ENCODE results near the gene COL26A1. TPM values are rescaled to one million over a fixed set of nuclear protein-coding genes. Genes with fewer than 3 reads are reported as not detected.
"Not testable (repeated sequence)": the region's sequence is repeated elsewhere in the genome, so short reads cannot be mapped to it uniquely, and the experiment has no call there.

COL26A1 gene
- total RNA-seq, 1 donor from 2014 or later: 0.58 TPM

- H3K9me3 ChIP-seq: no peaks in the 10 kb centered on the region
- TF ChIP-seq, protein P1, sequence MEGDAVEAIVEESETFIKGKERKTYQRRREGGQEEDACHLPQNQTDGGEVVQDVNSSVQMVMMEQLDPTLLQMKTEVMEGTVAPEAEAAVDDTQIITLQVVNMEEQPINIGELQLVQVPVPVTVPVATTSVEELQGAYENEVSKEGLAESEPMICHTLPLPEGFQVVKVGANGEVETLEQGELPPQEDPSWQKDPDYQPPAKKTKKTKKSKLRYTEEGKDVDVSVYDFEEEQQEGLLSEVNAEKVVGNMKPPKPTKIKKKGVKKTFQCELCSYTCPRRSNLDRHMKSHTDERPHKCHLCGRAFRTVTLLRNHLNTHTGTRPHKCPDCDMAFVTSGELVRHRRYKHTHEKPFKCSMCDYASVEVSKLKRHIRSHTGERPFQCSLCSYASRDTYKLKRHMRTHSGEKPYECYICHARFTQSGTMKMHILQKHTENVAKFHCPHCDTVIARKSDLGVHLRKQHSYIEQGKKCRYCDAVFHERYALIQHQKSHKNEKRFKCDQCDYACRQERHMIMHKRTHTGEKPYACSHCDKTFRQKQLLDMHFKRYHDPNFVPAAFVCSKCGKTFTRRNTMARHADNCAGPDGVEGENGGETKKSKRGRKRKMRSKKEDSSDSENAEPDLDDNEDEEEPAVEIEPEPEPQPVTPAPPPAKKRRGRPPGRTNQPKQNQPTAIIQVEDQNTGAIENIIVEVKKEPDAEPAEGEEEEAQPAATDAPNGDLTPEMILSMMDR (IDR thresholded peaks at IDR 0.05): no peak
- intact Hi-C loops (cut with DNase I): no loop called here
- H3K36me3 ChIP-seq: no peaks in the 10 kb centered on the region
- no peaks in the 10 kb centered on the region for H3K4me1 ChIP-seq
- ATAC-seq: no peak
- H3K27me3 ChIP-seq: no peaks in the 10 kb centered on the region
- no peak overlapping the region for H3K27ac ChIP-seq
- DNase-seq: no peak
- H3K4me3 ChIP-seq: no peak overlapping the region
Observed at GRCh38 chr7:101486433-101487104, 123.9 kb downstream of the COL26A1 start.

DNA sequence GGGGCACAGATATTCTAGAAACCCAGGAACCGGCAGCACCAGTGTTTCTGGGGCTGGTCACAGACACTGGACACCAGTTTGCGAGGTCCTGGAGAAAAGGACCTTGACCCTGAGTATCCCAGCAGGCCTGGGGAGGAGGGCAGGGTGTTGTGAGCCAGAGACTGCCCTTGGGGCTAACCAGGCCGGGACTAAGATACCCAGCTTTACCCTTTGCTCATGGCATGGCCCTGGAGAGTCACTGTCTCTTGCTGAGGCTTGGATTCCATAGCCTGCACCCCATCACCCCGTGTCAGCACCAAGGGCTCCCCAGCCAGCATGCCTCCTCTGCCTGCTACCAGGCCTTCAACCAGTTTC, 124.4 kb downstream of the COL26A1 start:
- no peak for DNase-seq
- TF ChIP-seq, protein P1 (IDR thresholded peaks at IDR 0.05): no peak
- Histone ChIP-seq H3K27ac (no peak overlapping the region), H3K27me3 (no peaks in the 10 kb centered on the region), H3K4me1 (no peaks in the 10 kb centered on the region), H3K9me3 (no peaks in the 10 kb centered on the region), H3K36me3 (no peaks in the 10 kb centered on the region), H3K4me3 (no peak overlapping the region)
- ATAC-seq: no peak
- intact Hi-C loops (cut with DNase I): no loop called here

DNA sequence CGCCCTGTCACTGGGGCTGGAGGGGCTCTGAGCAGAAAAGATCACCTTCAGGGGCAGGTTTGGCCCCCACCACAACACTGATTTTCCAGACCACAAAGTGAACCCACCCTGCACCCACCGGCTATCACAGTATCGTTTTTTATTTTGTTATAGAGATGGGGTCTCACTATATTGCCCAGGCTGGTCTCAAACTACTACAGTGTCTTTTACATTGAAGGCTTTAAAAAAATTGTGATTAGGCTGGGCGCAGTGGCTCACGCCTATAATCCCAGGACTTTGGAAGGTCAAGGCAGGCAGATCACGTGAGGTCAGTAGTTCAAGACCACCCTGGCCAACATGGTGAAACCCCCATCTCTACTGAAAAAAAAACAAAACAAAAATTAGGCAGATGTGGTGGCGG, 125.1 kb downstream of the COL26A1 start:
- ATAC-seq (no peak), DNase-seq (no peak)
- H3K4me1 ChIP-seq: no peaks in the 10 kb centered on the region
- no peaks in the 10 kb centered on the region for H3K27me3 ChIP-seq
- H3K27ac ChIP-seq: no peak overlapping the region
- intact Hi-C loops (cut with DNase I): no loop called here
- H3K9me3 ChIP-seq: no peaks in the 10 kb centered on the region
- no peaks in the 10 kb centered on the region for H3K36me3 ChIP-seq
- H3K4me3 ChIP-seq: no peak overlapping the region
- TF ChIP-seq, protein P1 (IDR thresholded peaks at IDR 0.05): no peak

GRCh38 chr7:101488826-101489572, 126.3 kb downstream of the COL26A1 start:
- DNase-seq: no peak
- TF ChIP-seq, protein P1 (IDR thresholded peaks at IDR 0.05): no peak

GRCh38 chr7:101490439-101490838, 127.8 kb downstream of the COL26A1 start:
- H3K4me3 ChIP-seq; H3K4me1 ChIP-seq; H3K27ac ChIP-seq; intact Hi-C loops (cut with DNase I); ATAC-seq; DNase-seq; H3K36me3 ChIP-seq; H3K9me3 ChIP-seq; H3K27me3 ChIP-seq: not testable (repeated sequence)

More at GRCh38 chr7:101488826-101489572, 126.3 kb downstream of the COL26A1 start:
- Histone ChIP-seq H3K4me3 (no peak overlapping the region), H3K27ac (no peak overlapping the region), H3K9me3 (no peaks in the 10 kb centered on the region), H3K27me3 (no peaks in the 10 kb centered on the region), H3K4me1 (no peaks in the 10 kb centered on the region), H3K36me3 (no peaks in the 10 kb centered on the region)
- intact Hi-C loops (cut with DNase I): no loop called here
- no peak for ATAC-seq

GRCh38 chr7:101491442-101491841, 128.8 kb downstream of the COL26A1 start:
- H3K36me3 ChIP-seq; H3K4me3 ChIP-seq; ATAC-seq; DNase-seq; intact Hi-C loops (cut with DNase I); H3K27ac ChIP-seq; H3K9me3 ChIP-seq; H3K4me1 ChIP-seq; H3K27me3 ChIP-seq: not testable (repeated sequence)
